Measurements from ENCODE around the gene SFXN5.

GRCh38 chr2:73116182-73116960 is 44.9 kb upstream of the SFXN5 start:
- TF ChIP-seq CTCF (IDR thresholded peaks at IDR 0.05) (no peak), POLR2AphosphoS5 (IDR thresholded peaks at IDR 0.05; ENCODE audit: low read depth, low read length) (no peak)

All from Panc1 (cell line).